Measurements from ENCODE around the gene OIT3. TPM values are rescaled to one million over a fixed set of nuclear protein-coding genes. Genes with fewer than 3 reads are reported as not detected.

Gene OIT3
- total RNA-seq, 4 donors from 2014 or later = not detected

DNA sequence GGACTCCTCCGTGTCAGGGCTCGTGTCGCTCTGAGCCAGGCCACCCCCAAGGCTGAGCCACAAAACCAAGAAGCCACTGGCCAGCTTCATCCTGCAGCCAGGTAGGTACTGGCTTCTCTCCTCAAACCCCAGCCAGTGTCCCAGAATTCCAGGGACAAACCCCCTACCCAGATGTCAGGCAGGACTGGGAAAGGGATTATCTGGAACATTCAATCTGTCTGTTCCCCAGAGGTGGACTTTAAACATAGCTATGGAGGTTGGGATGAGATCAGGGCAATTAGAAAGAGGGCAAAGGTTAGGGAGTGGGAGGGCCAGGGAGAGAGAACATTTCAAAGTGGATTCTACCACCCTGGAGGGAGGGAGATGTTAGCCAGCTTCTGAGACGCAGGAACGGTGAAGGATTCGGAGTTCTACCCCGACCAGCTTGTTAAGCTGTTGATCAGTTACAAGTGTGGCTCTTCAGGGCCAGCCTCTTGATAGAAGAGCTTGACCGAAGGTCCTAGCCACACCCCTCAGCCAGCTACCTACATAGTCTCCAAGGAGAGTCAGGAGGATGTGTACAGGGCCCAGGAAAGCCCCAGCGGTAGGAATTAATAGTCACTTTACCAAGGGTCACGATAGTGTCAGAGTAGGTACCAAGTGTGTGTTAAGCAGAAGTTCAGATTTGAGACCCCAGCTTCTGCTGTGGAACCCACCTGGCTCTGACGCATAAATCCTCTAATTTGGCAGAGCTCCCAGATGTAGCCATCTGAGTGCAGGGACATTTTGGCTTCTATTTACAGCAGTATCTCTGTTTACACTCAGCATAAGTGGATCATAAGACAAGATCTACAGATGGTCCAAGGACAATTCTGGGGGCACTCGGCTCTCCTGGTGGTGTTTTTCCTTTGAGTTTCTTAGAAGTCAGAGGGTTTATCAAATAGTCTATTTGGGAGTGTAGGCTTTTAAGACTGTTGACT lies 61.3 kb downstream of the OIT3 start, which contains the start of gene PLA2G12B:
Gene PLA2G12B, minus strand, starts transcription at position 211 of the 959 bp plus-strand sequence. Its CDS starts 121 bp downstream, at position 90.
- Histone ChIP-seq H3K4me1 (no peaks in the 10 kb centered on the region), H3K4me3 (peak within 1 kb of the TSS in 1 of 4 donors; percentile 18), H3K27ac (peak within 1 kb of the TSS in 1 of 4 donors; percentile 68), H3K27me3 (no peaks in the 10 kb centered on the region), H3K9me3 (no peaks in the 10 kb centered on the region), H3K36me3 (no peaks in the 10 kb centered on the region)
- 71 to 74% methylated on average over 12 of the region's 12 CpGs for WGBS, 2 donors
- no peak for DNase-seq (ENCODE audit: low spot score in 2 of 2)
- TF ChIP-seq EP300 (IDR thresholded peaks at IDR 0.05) = no peak
- no peak for TF ChIP-seq POLR2A (IDR thresholded peaks at IDR 0.05)
- TF ChIP-seq, protein P1, sequence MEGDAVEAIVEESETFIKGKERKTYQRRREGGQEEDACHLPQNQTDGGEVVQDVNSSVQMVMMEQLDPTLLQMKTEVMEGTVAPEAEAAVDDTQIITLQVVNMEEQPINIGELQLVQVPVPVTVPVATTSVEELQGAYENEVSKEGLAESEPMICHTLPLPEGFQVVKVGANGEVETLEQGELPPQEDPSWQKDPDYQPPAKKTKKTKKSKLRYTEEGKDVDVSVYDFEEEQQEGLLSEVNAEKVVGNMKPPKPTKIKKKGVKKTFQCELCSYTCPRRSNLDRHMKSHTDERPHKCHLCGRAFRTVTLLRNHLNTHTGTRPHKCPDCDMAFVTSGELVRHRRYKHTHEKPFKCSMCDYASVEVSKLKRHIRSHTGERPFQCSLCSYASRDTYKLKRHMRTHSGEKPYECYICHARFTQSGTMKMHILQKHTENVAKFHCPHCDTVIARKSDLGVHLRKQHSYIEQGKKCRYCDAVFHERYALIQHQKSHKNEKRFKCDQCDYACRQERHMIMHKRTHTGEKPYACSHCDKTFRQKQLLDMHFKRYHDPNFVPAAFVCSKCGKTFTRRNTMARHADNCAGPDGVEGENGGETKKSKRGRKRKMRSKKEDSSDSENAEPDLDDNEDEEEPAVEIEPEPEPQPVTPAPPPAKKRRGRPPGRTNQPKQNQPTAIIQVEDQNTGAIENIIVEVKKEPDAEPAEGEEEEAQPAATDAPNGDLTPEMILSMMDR (IDR thresholded peaks at IDR 0.05) = no peak

GRCh38 chr10:72956001-72956400 lies 62.5 kb downstream of the OIT3 start:
- H3K4me1 ChIP-seq = no peaks in the 10 kb centered on the region
- H3K36me3 ChIP-seq = no peaks in the 10 kb centered on the region
- DNase-seq (ENCODE audit: low spot score in 2 of 2) = no peak
- H3K9me3 ChIP-seq = no peaks in the 10 kb centered on the region
- no peak overlapping the region for H3K4me3 ChIP-seq
- TF ChIP-seq, protein P1 (IDR thresholded peaks at IDR 0.05) = no peak
- TF ChIP-seq EP300 (IDR thresholded peaks at IDR 0.05) = no peak
- no peak for TF ChIP-seq POLR2A (IDR thresholded peaks at IDR 0.05)
- no peaks in the 10 kb centered on the region for H3K27me3 ChIP-seq
- no peak overlapping the region for H3K27ac ChIP-seq

DNA sequence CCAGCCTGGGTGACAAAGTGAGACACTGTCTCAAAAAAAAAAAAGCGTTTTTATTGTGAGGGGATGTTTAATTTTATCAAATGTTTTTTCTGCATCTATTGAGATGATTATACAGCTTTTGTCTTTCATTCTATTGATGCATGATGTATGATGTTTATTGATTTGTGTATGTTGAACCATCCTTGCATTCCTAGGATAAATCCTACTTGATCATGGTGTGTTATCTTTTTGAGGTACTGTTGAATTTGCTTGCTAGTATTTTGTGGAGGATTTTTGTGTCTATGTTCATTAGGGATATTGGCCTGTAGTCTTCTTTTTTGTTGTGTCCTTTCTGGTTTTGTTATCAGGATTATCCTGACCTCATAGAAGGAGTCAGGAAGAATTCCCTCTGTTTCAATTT lies 83.3 kb downstream of the OIT3 start:
- H3K36me3 ChIP-seq = no peaks in the 10 kb centered on the region
- no peak overlapping the region for H3K27ac ChIP-seq
- no peak overlapping the region for H3K4me3 ChIP-seq
- no peak for DNase-seq (ENCODE audit: low spot score in 2 of 2)
- 94 to 100% methylated on average over 1 of the region's 1 CpG for WGBS, 2 donors
- H3K4me1 ChIP-seq = no peaks in the 10 kb centered on the region
- H3K9me3 ChIP-seq = peaks cover 0 to 72% (median 16%) of the 10 kb centered on the region in 4 donors
- no peaks in the 10 kb centered on the region for H3K27me3 ChIP-seq
- TF ChIP-seq, protein P1 (IDR thresholded peaks at IDR 0.05) = no peak
- TF ChIP-seq EP300 (IDR thresholded peaks at IDR 0.05) (no peak), POLR2A (IDR thresholded peaks at IDR 0.05) (no peak)

GRCh38 chr10:72979709-72980108 lies 86.2 kb downstream of the OIT3 start:
- Histone ChIP-seq H3K4me1 (no peaks in the 10 kb centered on the region), H3K27me3 (no peaks in the 10 kb centered on the region), H3K4me3 (no peak overlapping the region), H3K36me3 (no peaks in the 10 kb centered on the region), H3K9me3 (peaks cover 0 to 72% (median 18%) of the 10 kb centered on the region in 4 donors), H3K27ac (no peak overlapping the region)
- no peak for TF ChIP-seq POLR2A (IDR thresholded peaks at IDR 0.05)
- no peak for TF ChIP-seq EP300 (IDR thresholded peaks at IDR 0.05)
- TF ChIP-seq, protein P1 (IDR thresholded peaks at IDR 0.05) = no peak
- no peak for DNase-seq (ENCODE audit: low spot score in 2 of 2)

DNA sequence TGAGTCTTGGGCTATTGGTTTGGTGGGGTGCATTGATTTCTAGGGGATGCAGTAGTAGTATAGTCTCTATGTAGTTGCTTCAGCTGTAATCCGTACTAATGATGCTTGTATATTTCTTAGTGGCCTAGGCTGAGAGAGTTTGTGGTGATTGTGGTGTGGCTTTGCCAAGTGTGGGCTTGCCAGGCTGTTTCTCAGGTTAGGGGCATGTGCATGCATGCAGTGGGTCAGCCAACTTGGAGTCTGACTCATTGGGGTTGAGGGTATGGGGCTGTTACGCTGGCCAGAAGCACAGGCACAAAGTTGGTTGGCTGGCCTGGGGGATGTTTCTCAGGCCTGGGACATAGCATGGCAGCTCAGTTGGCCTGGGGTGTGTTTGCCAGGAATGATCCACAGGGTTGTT lies 86.8 kb downstream of the OIT3 start:
- TF ChIP-seq POLR2A (IDR thresholded peaks at IDR 0.05) (no peak), EP300 (IDR thresholded peaks at IDR 0.05) (no peak)
- TF ChIP-seq, protein P1 (IDR thresholded peaks at IDR 0.05) = no peak
- no peak for DNase-seq (ENCODE audit: low spot score in 2 of 2)
- Histone ChIP-seq H3K4me1 (no peaks in the 10 kb centered on the region), H3K27ac (no peak overlapping the region), H3K4me3 (no peak overlapping the region), H3K27me3 (no peaks in the 10 kb centered on the region), H3K9me3 (peaks cover 0 to 67% (median 17%) of the 10 kb centered on the region in 4 donors), H3K36me3 (no peaks in the 10 kb centered on the region)
- 87 to 100% methylated on average over 2 of the region's 2 CpGs for WGBS, 2 donors

All from tibial nerve (tissue), 4 donors.